ENCODE measurements around the gene CSTPP1. TPM values are rescaled to one million over a fixed set of nuclear protein-coding genes. Genes with fewer than 3 reads are reported as not detected.
"Not testable (repeated sequence)": the region's sequence is repeated elsewhere in the genome, so short reads cannot be mapped to it uniquely, and the experiment has no call there.

CSTPP1 gene
- total RNA-seq, 1 experiment from 2014 or later = 20.7 TPM

DNA sequence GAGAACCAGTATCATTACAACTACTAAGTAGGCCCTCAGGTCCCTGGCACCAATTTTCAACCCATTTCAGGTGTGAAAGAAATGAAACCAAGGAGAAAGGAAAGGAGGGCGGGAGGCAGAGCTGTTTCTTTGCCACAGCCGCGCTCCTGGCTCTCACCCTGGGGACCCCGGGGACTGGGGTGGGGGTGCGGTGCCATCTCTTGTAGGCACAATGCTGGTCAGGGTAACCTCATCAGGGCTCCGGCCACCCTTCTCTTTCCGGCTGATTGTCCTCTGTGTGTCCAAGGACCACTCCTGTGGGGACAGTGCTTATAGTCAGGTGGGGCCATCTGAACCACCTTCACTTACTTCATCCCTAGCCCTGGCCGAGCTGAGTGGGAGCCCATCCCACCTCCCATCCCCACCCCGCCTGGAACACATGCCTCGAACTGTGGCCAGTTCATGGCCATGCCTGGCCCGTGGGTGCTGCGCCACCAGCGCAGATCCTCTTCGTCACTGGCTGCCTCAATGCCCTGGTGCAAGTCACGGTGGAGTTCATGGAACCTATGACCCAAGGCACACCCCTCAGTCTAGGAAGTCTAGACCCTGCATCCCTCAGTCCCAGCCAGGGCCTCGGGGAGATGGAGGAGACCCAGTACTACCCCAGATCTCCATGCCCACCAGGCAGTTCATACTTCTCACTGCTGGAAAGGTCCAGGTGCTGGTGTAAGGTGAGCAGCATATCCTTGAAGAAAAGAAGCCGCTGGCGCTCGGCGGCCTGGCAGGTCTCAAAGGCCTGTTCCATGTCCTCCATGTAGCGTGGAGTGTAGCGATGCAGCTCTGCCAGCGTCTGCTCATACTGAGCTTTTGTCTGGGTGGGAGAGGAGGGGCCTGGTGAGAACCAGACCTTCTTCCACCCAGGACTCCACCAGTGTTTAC, 242.4 kb downstream of the CSTPP1 start:
- no peak for DNase-seq (ENCODE audit: low read depth)

DNA sequence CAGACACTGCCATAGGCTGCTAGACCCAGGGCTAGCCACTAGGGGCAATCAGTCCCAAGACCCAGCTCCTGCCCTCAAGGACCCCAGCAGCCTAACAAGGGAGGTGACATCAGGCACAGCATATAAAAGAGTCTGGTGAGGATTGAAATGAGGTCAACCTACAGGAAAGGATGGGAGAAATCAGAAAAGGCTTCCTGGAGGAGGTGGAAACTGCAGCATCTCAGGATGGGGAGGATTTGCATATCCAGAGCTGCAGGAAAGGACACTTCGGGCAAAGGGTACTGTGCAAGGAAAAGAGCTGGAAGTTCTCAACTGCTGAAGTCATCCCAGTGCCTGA, 243.1 kb downstream of the CSTPP1 start:
- peak; percentile 35 for DNase-seq (ENCODE audit: low read depth)

DNA sequence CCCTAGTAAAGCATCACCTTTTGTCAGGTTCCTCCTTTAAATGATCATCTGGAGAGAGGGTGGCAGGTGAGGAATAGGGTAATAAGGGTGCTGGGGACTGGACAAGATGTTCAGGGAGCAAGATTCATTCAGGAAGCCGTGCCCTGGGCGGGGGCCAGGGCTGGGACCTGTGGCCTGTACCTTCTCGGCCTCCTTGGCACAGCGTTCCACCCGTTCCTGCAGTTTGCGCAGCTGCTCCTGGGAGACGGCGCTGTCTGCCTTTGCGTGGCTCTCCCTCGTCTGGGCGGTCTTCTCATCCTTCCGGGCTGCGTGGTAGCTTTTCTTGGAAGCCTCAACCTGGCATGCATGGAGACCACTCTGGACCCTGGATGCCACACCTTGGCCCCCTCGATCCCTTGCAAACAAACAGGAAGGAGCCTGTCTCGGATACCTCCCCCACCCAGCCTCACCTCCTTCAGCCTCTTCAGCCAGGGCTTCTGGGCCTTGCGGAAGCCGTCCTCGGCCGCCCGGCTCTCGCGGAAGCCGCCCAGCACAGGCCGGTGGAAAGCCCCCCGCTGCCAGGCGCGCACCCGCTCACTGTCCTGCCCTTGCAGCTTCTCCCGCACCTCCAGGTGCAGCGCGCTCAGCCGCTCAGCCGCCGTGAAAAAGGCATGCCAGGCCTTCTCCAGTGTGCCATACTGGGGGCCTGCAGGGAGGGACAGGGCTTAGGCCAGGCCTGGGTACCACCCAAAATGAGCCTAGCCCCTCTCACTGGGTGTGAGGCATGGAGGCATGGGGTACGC, 243.6 kb downstream of the CSTPP1 start:
- DNase-seq (ENCODE audit: low read depth) = no peak

DNA sequence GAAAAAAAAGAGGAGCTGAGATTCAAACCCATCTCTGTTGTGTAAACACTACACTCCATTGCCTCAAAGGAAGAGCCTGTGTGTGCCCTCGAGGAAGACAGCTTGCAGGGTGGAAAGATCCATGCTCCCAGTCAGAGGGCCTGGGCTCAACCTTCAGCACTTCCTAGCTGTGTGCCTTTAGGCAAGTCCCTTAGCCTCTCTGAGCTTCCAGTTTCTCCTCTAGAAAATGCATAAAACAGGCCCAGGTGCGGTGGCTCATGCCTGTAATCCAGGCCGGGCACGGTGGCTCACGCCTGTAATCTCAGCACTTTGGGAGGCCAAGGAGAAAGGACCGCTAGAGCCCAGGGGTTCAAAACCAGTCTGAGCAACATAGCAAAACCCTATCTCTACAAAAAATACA, 244.7 kb downstream of the CSTPP1 start:
- no peak for DNase-seq (ENCODE audit: low read depth)

DNA sequence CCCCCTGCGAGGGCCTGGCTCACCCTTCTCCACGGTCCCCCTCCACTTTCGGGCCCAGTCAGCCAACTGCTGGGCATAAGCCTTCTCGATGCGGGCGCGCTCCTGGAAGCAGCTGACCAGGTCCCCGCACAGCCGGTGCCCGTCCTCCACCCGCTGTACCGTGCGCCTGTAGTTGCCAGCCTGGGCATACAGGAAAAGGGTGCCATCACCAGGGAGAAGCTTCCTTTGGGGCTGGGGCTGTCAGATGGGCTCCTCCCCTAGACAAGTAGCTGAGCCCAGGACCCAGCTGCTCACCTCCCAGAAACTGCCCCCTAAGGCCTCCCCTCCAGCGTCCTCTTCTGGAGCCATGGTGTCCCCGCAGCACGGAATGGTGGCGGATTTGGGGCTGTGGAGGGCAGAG, 245.8 kb downstream of the CSTPP1 start:
- no peak for DNase-seq (ENCODE audit: low read depth)

DNA sequence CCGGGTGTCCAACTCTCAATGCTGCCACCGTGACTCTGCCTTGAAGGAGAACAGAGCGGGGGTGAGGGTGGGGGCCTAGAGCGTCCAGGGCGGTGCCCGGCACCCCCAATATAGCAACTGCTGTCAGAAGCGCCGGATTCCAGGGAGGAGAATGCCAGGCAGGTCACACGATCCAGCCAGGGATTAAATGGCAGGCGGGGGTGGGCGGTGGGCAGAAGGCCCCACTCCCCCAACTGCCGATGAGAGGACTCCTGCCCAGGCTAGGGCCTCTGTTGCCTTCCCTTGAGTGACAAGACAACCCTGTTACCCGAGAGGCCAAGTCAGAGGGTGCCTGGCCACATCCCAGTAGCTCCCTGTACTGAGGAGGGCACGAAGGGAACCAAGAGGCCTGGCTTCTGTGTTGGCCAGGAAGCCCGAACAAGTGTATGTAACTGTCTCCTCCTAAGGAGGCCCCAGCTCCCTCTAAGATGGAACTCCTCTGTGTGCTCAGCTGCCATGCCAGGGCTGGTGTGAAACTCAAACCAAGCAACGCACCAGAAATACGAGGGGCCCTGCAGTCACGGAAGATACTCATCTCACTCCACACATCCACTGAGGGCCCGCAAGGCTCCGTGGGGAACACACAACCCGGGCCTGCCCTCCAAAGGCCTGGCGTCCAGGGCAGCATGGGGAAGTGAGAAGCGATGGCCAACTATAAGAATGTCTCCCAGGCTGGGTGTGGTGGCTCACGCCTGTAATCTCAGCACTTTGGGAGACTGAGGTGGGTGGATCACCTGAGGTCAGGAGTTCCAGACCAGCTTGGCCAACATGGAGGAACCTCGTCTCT, 246.7 kb downstream of the CSTPP1 start:
- no peak for DNase-seq (ENCODE audit: low read depth)

DNA sequence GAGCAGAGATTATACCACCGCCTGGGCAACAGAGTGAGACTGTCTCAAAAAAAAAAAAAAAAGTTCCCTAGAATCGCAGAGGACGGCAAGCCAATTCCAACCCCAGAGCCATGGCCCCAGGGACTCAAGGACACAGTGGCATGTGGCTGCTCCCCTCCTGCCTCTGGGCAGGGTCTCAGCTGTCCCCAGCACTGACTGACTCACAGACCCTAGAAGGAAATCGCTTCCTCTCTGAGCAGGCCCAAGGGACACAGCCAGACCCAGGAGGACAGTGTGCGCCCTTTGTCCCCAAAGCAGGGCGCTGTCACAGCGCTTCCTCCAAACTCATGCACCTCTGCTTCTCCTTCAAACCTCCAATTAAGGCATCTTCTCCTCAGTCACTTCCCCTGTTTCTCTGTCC, 247.4 kb downstream of the CSTPP1 start:
- no peak for DNase-seq (ENCODE audit: low read depth)

DNA sequence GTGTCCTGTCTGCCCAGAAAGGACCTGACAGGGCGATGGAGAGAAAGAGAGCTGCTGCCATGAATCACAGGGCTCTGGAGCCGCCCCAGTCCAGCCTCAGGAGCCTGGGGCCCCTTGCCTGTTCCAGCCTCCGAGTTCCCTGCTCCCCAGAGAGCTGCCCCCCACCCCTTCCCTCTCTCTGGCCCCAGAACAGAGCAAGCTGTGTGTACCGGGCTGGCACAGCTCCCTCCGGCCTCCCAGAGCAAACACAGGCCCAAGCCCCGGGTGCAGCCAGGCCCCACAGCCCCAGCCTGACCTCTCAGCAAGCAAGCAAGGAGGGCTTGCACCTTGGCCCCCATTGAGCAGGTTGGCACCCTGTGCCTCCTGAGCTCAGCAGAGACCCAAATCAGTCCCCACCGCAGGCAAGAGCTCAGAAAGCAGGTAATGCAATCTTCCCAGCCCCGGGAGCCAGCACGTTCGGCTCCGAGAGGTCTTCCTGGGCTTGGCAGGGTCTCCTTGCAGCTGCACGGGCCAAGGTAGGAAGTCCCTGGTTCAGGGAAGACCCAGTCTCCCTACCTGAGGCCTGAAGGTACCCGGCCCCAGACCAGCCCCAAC, 248.2 kb downstream of the CSTPP1 start:
- DNase-seq (ENCODE audit: low read depth) = no peak

DNA sequence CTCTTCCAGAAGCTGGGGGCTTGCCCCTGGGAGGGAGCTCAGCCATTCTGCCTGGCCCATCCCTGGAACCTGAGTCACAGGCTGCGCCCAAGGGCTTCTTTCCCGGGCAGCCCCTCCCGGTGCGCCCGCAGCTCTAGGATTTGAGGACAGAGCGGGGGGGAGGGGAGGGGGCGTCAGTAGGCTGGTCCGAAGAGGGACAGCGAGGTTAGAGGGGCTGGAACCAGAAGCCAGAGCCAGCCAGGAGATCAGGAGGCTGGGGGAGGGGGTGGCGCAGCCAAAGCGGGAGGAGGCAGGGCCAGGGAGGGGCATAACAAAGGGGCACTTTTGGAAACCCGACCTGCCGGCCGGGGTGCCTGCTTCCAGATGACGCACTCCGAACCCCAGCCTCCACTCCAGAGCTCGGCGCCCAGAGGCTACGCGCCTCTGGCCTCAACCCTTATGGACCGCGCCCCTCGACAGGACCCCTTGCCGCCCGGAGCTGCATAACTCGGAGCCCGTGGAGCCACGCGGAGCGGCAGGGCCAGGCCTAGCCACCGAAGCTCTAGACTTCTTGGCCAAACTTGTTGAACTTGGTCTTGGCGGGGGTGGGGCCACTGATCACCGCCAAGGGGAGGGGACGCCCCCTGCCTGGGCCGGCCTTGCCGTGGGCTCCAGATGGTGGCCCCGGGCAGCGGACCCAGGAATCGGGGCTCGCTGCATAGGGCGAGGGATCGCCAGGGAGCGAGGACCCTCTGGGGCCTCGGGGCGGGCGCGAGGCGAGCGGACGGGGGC, 248.9 kb downstream of the CSTPP1 start:
- no peak for DNase-seq (ENCODE audit: low read depth)

DNA sequence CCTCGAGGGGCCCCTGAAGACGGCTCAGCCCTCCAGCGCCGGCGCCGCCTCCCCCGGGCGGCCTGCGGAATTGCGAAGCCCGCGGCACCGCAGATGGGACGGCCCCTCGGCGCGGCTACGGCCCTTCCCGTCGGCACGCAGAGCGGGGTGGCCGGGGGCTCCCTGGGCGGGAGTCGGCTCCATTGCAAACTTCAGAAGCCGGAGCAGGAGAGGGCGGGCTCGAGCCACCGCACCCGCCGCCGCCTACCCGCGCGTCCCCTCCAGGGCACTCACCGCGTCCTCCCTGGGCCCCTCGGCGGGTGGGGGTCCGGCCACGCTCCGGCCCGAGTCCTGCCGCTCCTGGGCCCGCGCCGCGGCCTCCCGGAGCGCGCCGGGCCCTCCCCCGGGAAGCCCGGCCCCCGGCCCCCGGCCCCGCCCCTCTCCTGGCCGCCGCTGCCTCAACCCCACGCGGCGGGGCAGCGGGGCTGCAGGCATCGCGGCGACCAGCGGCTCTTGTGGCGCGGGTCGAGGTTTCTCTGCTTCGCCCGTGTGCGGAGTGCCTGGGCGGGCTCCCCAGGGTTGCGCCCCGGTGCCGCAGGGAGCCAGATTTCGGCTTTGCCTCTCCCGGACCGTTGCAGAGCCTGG, 249.6 kb downstream of the CSTPP1 start, which contains the start of gene PACSIN3:
PACSIN3 (minus strand) TSS at position 359 of the 624 bp plus-strand sequence. CDS start 3,707 bp downstream, outside the sequence.
- no peak for DNase-seq (ENCODE audit: low read depth)

DNA sequence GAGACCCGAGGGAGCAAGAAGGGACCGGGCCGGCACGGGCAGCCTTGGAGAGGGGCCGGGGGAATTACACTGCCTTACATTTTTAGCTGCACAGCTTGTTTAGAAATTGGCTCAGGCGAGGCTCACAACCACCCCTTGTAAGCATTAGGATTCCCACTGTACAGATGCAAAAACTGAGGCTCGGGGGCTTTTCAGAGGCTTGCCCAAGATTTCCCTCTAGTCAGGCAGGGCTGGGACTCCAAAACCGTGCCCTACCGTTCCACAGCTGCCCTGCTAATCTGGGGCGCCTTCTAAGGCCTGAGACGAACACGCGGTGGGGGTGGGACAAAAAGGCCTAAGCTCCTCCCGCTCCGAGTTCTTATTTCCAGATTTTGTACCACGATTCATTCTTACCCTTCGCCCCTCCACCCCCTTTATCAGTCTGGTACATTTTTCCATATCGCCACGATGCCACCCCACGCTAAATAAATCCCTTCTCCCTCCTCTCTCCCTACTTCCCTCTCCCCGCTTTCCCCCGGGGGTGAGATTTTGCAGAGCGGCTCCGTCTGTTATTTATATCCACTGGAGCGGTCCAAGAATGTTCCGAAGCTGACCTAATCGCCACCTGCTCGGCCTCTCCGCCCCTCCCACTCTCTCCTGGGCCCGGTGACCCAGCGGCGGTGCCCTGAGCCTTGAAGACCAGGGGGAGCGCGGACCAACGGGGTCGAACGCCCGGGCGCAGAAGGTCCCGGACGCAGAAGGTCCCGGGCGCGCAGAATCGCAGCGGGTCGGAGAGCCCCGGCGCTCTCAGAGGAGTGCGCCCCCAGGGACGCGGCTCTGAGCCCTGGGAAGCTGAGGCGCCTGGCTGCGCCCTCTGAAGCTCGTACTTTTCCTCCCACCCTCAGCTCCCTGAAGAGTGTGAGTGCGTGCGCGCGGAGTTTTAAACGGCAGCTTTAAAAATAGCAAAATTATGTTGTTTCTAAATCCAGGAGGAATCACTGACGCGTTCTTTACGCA, 250.4 kb downstream of the CSTPP1 start:
- DNase-seq (ENCODE audit: low read depth) = peak; percentile 52

DNA sequence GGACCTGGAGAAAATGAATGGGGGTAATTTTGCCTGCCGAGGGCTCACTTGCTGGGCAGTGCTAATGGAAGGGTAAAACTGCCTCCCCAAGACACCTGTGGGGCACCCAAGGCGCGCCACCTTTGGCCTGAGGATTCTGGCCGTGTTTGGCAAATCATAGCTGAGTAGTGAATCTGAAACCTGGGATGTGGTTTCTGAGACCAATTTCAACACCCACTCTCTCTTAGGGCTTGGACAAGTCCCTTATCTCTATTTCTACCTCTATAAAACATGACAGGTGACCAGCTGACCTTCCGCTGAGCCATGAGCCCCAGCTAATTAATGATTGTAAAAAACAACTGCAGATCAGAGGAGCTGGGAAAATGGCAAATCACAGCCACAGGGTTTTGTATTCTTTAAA, 251.2 kb downstream of the CSTPP1 start:
- no peak for DNase-seq (ENCODE audit: low read depth)

DNA sequence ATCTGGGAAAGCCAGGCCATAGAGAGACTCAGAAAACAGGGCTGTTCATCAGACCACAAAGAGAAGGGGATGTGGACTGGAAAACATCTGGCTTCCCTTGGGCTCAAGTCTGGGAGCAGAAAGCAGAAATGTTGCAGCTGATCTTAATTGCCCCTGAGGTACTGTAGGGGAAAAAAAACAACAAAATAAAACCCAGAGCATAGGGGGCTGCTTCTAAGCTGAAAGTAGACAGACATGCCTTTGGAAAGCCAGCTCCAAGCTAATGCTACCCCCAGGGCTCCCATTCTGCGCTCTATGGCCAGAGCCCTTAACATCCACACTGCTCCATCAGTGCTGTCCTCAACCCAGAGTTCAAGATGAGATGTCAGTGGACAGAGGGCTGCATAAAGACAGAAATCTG, 251.7 kb downstream of the CSTPP1 start:
- DNase-seq (ENCODE audit: low read depth) = no peak

DNA sequence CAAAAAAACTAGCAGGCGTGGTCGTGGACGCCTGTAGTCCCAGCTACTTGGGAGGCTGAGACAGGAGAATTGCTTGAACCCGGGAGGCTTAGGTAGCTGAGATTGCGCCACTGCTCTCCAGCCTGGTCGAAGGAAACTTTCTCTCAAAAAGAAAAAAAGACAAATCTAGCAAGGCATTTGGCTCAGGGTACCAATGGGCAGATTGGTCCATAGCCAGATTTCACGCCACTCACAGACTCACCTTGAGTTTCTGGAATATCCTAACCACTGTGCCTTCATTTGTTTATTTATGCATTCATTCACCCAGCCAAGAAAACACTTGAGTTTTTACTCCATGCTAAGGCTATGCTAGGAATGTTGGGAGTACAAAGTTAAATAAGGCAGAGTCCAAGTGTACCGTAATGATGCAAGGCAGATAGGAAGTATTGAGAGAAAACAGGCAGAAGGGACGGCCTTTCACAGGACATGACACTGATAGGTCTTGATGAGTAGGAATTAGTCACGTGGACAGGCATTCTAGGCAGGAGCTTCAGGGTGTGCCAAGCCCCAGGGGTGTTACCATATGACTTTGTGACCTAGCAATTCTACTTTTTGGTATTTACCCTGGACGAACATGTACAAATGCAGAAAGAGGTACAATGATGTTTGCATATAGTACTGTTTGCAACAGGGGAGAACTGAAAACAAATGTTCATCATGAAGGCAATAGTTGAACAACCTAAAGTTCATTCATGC, 252.7 kb downstream of the CSTPP1 start:
- peak; percentile 66 for DNase-seq (ENCODE audit: low read depth)

DNA sequence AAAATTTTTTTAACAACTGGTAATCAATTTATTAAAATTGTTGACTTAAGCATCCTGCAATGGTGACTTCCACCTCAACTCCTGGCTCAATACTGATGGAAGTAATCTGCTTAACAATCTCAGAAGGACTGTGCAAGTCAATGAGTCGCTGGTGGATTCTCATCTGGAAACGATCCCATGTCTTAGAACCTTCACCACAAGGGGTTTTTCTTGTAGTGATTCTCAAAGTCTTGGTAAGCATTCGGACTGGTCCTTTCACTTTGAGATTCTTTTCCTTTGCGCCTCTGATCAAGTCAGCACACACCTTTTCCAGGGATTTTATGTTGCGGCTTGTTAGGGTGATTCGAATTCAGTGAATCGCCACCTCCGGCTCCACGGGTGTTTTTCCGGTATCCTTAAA, 254.6 kb downstream of the CSTPP1 start:
- DNase-seq (ENCODE audit: low read depth) = not testable (repeated sequence)

DNA sequence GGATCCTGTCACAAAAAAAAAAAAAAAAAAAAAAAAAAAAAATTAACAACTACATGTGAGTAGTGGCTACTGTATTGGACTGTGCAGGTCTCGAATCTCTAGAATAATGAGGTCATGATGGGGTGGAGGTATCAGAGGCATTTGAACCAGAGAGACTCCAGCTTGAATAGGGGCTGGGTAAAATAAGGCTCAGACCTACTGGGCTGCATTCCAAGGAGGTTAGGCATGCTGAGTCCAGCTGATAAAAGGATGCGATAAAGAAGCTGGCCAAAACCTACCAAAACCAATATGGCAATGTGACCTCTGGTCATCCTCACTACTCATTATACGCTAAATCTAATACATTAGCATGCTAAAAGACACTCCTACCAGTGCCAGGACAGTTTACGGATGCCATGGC, 255.6 kb downstream of the CSTPP1 start:
- no peak for DNase-seq (ENCODE audit: low read depth)

DNA sequence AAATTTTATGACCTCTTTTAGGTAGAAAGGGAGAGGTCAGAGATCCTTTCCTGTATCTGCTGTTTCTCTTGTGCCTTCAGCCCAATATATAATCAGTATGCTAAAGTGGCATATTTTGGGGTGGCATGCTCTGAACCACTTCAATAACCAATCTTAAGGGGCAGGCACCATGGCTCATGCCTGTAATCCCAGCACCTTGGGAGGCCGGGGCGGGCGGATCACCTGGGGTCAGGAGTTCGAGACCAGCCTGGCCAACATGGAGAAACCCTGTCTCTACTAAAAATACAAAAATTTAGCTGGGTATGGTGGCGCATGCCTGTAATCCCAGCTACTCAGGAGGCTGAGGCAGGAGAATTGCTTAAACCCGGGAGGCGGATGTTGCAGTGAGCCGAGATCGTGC, 261.6 kb downstream of the CSTPP1 start:
- not testable (repeated sequence) for DNase-seq (ENCODE audit: low read depth)

DNA sequence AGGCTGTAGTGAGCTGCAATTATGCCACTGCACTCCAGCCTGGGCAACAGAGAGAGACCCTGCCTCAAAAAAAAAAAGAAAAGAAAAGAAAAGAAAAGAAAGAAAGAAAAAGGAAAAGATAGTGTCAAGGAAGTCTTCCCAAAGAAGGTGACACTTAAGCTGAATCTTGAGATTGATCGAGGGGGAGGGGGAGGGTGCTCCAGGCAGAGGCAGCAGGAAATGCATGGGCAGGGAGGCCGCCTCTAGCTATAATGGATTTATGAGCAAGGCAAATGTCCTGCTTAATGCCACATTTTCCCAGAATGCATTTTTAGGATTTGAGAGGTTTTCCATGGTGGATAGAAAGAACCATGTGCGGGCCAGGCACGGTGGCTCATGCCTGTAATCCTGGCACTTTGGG, 264.5 kb downstream of the CSTPP1 start:
- DNase-seq (ENCODE audit: low read depth) = no peak
